Subcutaneous adipose tissue (tissue), 4 donors: ENCODE measurements around the gene MEOX1. TPM values are rescaled to one million over a fixed set of nuclear protein-coding genes. Genes with fewer than 3 reads are reported as not detected.

Source experiments
- CTCF ChIP-seq: fragments of 450-650 bp; IDR thresholded peaks from one replicate; pipeline ENCODE4 v1.5.1; 2016; ENCODE audit warnings: low read depth, mild to moderate bottlenecking, control low read depth, antibody characterized with exemption, moderate library complexity
- total RNA-seq, 4 donors: library from RNA; depleted of rRNA; stranded (reverse); fragments of >200 nt; gene quantifications; one replicate each; pipeline ENCODE4 v1.1.0, GENCODE V29; 2016

The MEOX1 gene
- total RNA-seq, 4 donors from 2014 or later = 5.6 to 31.5 (median 15.1) TPM

GRCh38 chr17:43694081-43694870 lies 32.6 kb upstream of the MEOX1 start:
- TF ChIP-seq CTCF = no peak

- no peak for TF ChIP-seq CTCF
Measured at GRCh38 chr17:43691317-43691693, 29.6 kb upstream of the MEOX1 start.

- TF ChIP-seq CTCF = no peak
Measured at GRCh38 chr17:43690624-43691316, 29.0 kb upstream of the MEOX1 start.

GRCh38 chr17:43689814-43690213 lies 28.1 kb upstream of the MEOX1 start:
- TF ChIP-seq CTCF = no peak

- TF ChIP-seq CTCF = no peak
Measured at GRCh38 chr17:43689131-43689530, 27.4 kb upstream of the MEOX1 start.

GRCh38 chr17:43683928-43684653 lies 22.4 kb upstream of the MEOX1 start:
- TF ChIP-seq CTCF = no peak

GRCh38 chr17:43680461-43680860 lies 18.7 kb upstream of the MEOX1 start:
- no peak for TF ChIP-seq CTCF
